HFF-Myc (cell line): ENCODE results near the gene CHD6.

ENCODE experiments used
- DNase-seq: peaks from one replicate; pipeline ENCODE4 v3.0.0-alpha.2; 2011; ENCODE audit warnings: low read depth; ENCODE audit errors: extremely low read depth
- H3K4me3 ChIP-seq: replicated peaks from 2 replicates; pipeline ENCODE4 v1.5.1; 2011; ENCODE audit warnings: low read depth, mild to moderate bottlenecking, control low read depth, low read length
- TF ChIP-seq, protein P1 (sequence below): IDR thresholded peaks from 2 replicates; pipeline ENCODE4 v1.5.1; 2012; ENCODE audit warnings: mild to moderate bottlenecking, low read depth, low read length, control low read depth; ENCODE audit errors: missing control alignments

CHD6 gene

DNA sequence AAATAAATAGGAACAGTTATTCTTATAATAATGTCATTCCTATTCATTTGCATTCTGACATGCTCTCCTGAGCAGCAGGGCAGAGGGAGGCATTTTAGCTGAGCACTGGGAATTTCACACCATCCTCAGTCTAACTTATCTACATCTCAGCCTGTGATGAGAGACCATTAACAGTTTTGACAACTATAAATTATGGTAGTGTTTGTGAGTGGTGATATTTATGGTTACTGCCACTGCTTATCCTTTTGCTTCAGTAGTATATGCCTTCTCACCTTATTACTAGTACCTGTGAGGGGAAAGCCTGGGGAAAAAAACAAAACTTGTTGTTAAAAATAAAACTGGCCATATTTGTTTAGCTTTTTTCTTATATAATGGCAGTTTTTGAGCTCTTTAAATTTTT is 17.0 kb upstream of the CHD6 start:
- TF ChIP-seq, protein P1, sequence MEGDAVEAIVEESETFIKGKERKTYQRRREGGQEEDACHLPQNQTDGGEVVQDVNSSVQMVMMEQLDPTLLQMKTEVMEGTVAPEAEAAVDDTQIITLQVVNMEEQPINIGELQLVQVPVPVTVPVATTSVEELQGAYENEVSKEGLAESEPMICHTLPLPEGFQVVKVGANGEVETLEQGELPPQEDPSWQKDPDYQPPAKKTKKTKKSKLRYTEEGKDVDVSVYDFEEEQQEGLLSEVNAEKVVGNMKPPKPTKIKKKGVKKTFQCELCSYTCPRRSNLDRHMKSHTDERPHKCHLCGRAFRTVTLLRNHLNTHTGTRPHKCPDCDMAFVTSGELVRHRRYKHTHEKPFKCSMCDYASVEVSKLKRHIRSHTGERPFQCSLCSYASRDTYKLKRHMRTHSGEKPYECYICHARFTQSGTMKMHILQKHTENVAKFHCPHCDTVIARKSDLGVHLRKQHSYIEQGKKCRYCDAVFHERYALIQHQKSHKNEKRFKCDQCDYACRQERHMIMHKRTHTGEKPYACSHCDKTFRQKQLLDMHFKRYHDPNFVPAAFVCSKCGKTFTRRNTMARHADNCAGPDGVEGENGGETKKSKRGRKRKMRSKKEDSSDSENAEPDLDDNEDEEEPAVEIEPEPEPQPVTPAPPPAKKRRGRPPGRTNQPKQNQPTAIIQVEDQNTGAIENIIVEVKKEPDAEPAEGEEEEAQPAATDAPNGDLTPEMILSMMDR = no peak
- no peak for DNase-seq
- H3K4me3 ChIP-seq = no peak overlapping the region

- no peak for DNase-seq
- H3K4me3 ChIP-seq = no peak overlapping the region
- TF ChIP-seq, protein P1 = no peak
Measured at GRCh38 chr20:41632896-41633295, 14.7 kb upstream of the CHD6 start.

GRCh38 chr20:41631826-41632225 is 13.6 kb upstream of the CHD6 start:
- TF ChIP-seq, protein P1 = no peak
- DNase-seq = no peak
- no peak overlapping the region for H3K4me3 ChIP-seq

GRCh38 chr20:41630846-41631245 is 12.7 kb upstream of the CHD6 start:
- H3K4me3 ChIP-seq = no peak overlapping the region
- no peak for DNase-seq
- TF ChIP-seq, protein P1 = no peak

DNA sequence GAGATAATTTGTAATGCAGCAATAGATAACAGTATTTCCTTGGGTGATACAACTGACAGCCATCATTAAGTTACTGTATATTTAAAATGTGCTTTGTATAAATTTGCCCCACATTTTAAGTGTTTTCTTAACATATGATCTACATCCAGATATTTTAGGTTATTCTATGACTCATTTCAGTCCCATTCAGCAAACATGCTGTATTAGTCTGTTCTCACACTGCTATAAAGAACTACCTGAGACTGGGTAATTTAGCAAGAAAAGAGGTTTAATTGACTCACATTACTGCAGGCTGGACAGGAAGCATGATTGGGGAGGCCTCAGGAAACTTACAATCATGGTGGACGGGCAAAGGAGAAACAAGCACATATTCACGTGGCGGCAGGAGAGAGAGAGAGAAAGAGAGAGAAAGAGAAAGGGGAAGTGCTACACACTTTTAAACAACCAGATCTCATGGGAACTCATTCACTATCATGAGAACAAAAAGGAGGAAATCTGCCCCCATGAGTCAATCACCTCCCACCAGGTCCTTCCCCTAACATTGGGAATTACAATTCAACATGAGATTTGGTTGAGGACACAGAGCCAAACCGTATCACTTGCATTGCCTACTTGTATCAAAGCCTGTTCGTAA is 9.6 kb upstream of the CHD6 start:
- TF ChIP-seq, protein P1 = no peak
- no peak for DNase-seq
- H3K4me3 ChIP-seq = no peak overlapping the region

DNA sequence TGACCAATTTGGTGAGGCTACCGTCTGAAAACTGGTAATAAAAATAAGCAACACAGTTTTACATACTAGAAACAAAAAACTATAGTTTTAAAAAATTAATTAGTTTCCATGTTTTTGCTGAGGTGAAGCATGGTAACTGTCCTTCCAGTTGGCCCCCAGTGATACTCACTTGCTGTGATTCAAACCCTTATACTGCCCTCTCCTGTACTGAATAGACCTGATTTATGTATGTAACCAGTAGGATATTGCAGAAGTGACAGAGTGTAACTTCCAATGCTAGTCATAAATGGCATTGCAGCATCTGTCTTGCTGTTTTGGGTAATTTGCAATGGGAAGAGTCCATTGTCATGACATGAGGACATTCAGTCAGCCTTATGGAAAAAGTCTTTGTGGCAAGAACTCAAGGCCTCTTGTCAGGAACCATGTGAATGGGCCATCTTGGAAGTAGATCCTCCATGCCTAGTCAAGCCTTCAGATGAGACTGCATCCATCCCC is 8.9 kb upstream of the CHD6 start:
- no peak for DNase-seq
- H3K4me3 ChIP-seq = no peak overlapping the region
- TF ChIP-seq, protein P1 = no peak
